ENCODE results near the gene MCM3. TPM values are rescaled to one million over a fixed set of nuclear protein-coding genes. Genes with fewer than 3 reads are reported as not detected.

MCM3 gene
- total RNA-seq, 1 experiment from 2014 or later = 276 TPM

DNA sequence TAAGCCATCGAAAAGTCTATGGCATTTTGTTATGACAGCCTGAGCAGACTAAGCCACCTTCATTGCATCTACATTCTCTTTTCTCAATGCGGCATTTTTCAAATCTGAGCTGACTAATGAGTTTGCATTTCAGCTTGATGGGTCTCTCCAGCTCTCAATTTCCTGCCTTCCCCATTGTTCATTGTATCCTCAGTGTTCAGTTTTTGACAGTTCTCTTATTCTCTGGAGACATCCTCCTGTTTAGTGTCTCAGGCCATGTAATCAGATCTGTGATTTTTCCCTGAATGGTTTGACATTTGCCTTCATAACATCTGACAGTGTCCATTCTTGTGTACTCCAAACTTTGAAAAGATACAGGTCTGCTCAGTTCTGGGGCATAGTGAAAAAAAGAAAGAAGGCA is 27.9 kb upstream of the MCM3 start (continued):
- TF ChIP-seq, protein P1, sequence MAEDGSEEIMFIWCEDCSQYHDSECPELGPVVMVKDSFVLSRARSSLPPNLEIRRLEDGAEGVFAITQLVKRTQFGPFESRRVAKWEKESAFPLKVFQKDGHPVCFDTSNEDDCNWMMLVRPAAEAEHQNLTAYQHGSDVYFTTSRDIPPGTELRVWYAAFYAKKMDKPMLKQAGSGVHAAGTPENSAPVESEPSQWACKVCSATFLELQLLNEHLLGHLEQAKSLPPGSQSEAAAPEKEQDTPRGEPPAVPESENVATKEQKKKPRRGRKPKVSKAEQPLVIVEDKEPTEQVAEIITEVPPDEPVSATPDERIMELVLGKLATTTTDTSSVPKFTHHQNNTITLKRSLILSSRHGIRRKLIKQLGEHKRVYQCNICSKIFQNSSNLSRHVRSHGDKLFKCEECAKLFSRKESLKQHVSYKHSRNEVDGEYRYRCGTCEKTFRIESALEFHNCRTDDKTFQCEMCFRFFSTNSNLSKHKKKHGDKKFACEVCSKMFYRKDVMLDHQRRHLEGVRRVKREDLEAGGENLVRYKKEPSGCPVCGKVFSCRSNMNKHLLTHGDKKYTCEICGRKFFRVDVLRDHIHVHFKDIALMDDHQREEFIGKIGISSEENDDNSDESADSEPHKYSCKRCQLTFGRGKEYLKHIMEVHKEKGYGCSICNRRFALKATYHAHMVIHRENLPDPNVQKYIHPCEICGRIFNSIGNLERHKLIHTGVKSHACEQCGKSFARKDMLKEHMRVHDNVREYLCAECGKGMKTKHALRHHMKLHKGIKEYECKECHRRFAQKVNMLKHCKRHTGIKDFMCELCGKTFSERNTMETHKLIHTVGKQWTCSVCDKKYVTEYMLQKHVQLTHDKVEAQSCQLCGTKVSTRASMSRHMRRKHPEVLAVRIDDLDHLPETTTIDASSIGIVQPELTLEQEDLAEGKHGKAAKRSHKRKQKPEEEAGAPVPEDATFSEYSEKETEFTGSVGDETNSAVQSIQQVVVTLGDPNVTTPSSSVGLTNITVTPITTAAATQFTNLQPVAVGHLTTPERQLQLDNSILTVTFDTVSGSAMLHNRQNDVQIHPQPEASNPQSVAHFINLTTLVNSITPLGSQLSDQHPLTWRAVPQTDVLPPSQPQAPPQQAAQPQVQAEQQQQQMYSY (CRISPR knock-in tag; IDR thresholded peaks at IDR 0.05) = no peak
- no peak for TF ChIP-seq OVOL2 (CRISPR knock-in tag; IDR thresholded peaks at IDR 0.05; ENCODE audit: borderline replicate concordance)
- no peak for TF ChIP-seq ZNF138 (CRISPR knock-in tag; conservative IDR thresholded peaks at IDR 0.05)
- TF ChIP-seq, protein P2, sequence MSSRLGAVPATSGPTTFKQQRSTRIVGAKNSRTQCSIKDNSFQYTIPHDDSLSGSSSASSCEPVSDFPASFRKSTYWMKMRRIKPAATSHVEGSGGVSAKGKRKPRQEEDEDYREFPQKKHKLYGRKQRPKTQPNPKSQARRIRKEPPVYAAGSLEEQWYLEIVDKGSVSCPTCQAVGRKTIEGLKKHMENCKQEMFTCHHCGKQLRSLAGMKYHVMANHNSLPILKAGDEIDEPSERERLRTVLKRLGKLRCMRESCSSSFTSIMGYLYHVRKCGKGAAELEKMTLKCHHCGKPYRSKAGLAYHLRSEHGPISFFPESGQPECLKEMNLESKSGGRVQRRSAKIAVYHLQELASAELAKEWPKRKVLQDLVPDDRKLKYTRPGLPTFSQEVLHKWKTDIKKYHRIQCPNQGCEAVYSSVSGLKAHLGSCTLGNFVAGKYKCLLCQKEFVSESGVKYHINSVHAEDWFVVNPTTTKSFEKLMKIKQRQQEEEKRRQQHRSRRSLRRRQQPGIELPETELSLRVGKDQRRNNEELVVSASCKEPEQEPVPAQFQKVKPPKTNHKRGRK (CRISPR knock-in tag; IDR thresholded peaks at IDR 0.05; ENCODE audit: borderline replicate concordance) = no peak
- TF ChIP-seq, protein P3, sequence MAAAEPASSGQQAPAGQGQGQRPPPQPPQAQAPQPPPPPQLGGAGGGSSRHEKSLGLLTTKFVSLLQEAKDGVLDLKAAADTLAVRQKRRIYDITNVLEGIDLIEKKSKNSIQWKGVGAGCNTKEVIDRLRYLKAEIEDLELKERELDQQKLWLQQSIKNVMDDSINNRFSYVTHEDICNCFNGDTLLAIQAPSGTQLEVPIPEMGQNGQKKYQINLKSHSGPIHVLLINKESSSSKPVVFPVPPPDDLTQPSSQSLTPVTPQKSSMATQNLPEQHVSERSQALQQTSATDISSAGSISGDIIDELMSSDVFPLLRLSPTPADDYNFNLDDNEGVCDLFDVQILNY (CRISPR knock-in tag; IDR thresholded peaks at IDR 0.05) = no peak
- TF ChIP-seq, protein P4, sequence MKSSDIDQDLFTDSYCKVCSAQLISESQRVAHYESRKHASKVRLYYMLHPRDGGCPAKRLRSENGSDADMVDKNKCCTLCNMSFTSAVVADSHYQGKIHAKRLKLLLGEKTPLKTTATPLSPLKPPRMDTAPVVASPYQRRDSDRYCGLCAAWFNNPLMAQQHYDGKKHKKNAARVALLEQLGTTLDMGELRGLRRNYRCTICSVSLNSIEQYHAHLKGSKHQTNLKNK (CRISPR knock-in tag; IDR thresholded peaks at IDR 0.05) = no peak
- no peak for TF ChIP-seq ETV6 (CRISPR knock-in tag; IDR thresholded peaks at IDR 0.05)
- TF ChIP-seq, protein P5, sequence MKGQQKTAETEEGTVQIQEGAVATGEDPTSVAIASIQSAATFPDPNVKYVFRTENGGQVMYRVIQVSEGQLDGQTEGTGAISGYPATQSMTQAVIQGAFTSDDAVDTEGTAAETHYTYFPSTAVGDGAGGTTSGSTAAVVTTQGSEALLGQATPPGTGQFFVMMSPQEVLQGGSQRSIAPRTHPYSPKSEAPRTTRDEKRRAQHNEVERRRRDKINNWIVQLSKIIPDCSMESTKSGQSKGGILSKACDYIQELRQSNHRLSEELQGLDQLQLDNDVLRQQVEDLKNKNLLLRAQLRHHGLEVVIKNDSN (CRISPR knock-in tag; IDR thresholded peaks at IDR 0.05) = no peak
- TF ChIP-seq, protein P6, sequence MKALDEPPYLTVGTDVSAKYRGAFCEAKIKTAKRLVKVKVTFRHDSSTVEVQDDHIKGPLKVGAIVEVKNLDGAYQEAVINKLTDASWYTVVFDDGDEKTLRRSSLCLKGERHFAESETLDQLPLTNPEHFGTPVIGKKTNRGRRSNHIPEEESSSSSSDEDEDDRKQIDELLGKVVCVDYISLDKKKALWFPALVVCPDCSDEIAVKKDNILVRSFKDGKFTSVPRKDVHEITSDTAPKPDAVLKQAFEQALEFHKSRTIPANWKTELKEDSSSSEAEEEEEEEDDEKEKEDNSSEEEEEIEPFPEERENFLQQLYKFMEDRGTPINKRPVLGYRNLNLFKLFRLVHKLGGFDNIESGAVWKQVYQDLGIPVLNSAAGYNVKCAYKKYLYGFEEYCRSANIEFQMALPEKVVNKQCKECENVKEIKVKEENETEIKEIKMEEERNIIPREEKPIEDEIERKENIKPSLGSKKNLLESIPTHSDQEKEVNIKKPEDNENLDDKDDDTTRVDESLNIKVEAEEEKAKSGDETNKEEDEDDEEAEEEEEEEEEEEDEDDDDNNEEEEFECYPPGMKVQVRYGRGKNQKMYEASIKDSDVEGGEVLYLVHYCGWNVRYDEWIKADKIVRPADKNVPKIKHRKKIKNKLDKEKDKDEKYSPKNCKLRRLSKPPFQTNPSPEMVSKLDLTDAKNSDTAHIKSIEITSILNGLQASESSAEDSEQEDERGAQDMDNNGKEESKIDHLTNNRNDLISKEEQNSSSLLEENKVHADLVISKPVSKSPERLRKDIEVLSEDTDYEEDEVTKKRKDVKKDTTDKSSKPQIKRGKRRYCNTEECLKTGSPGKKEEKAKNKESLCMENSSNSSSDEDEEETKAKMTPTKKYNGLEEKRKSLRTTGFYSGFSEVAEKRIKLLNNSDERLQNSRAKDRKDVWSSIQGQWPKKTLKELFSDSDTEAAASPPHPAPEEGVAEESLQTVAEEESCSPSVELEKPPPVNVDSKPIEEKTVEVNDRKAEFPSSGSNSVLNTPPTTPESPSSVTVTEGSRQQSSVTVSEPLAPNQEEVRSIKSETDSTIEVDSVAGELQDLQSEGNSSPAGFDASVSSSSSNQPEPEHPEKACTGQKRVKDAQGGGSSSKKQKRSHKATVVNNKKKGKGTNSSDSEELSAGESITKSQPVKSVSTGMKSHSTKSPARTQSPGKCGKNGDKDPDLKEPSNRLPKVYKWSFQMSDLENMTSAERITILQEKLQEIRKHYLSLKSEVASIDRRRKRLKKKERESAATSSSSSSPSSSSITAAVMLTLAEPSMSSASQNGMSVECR (CRISPR knock-in tag; IDR thresholded peaks at IDR 0.05; ENCODE audit: borderline replicate concordance) = no peak
- no peak for TF ChIP-seq RORB (CRISPR knock-in tag; IDR thresholded peaks at IDR 0.05)
- TF ChIP-seq ZNF219 (CRISPR knock-in tag; IDR thresholded peaks at IDR 0.05; ENCODE audit: borderline replicate concordance) = no peak
- no peak for TF ChIP-seq ZNF263 (CRISPR knock-in tag; IDR thresholded peaks at IDR 0.05; ENCODE audit: low read depth)

DNA sequence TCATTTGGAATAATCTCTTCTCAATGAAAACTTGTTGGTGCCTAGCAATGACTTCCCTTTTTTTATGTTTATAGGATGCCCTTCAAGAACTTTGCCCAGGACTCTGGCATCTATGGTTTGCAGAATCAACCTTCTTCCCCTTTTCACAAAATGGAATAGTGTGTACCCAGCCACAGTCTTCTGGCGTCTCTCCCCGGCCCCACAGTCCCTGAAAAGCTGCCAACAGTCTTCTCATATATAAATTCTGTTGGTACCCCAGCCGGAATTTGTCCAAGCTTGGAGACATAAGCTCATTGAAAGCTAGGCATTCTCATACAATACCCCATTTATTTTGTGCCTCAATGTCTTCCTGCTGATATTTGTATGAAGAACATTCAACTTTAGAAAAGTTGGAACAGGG is 26.4 kb upstream of the MCM3 start:
- Mint-ChIP-seq H3K27me3 (ENCODE audit: low read depth) (no peaks in the 10 kb centered on the region; the same call in 1 of the 2 replicates), H3K4me3 (no peak overlapping the region), H3K27ac (no peak overlapping the region), H3K36me3 (no peaks in the 10 kb centered on the region), H3K4me1 (peaks cover 19% of the 10 kb centered on the region), H3K9me3 (no peaks in the 10 kb centered on the region)
- ATAC-seq = no peak
- CTCF ChIA-PET = no interaction called here
- TF ChIP-seq TCF7 (CRISPR knock-in tag; IDR thresholded peaks at IDR 0.05; ENCODE audit: low read depth) (no peak), ZBTB21 (CRISPR knock-in tag; IDR thresholded peaks at IDR 0.05; ENCODE audit: borderline replicate concordance) (no peak), ZNF396 (CRISPR knock-in tag; IDR thresholded peaks at IDR 0.05; ENCODE audit: borderline replicate concordance) (no peak), ELF4 (CRISPR knock-in tag; IDR thresholded peaks at IDR 0.05; ENCODE audit: low read depth) (no peak), SMAD3 (CRISPR knock-in tag; IDR thresholded peaks at IDR 0.05; ENCODE audit: borderline replicate concordance) (no peak), ZNF263 (CRISPR knock-in tag; IDR thresholded peaks at IDR 0.05; ENCODE audit: low read depth) (no peak)
- TF ChIP-seq, protein P7, sequence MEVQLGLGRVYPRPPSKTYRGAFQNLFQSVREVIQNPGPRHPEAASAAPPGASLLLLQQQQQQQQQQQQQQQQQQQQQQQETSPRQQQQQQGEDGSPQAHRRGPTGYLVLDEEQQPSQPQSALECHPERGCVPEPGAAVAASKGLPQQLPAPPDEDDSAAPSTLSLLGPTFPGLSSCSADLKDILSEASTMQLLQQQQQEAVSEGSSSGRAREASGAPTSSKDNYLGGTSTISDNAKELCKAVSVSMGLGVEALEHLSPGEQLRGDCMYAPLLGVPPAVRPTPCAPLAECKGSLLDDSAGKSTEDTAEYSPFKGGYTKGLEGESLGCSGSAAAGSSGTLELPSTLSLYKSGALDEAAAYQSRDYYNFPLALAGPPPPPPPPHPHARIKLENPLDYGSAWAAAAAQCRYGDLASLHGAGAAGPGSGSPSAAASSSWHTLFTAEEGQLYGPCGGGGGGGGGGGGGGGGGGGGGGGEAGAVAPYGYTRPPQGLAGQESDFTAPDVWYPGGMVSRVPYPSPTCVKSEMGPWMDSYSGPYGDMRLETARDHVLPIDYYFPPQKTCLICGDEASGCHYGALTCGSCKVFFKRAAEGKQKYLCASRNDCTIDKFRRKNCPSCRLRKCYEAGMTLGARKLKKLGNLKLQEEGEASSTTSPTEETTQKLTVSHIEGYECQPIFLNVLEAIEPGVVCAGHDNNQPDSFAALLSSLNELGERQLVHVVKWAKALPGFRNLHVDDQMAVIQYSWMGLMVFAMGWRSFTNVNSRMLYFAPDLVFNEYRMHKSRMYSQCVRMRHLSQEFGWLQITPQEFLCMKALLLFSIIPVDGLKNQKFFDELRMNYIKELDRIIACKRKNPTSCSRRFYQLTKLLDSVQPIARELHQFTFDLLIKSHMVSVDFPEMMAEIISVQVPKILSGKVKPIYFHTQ (CRISPR knock-in tag; IDR thresholded peaks at IDR 0.05) = no peak
- POLR2A ChIA-PET = interaction anchor here (0.7 kb wide), 1 partner anchor 31 kb away, joined by 4 read pairs; no protein-coding TSS in a partner anchor
- DNase-seq (ENCODE audit: low spot score) = no peak

Measured in WTC11 (cell line).